Measurements from ENCODE around the gene SPECC1L.
"Not testable (repeated sequence)": the region's sequence is repeated elsewhere in the genome, so short reads cannot be mapped to it uniquely, and the experiment has no call there.

SPECC1L gene

DNA sequence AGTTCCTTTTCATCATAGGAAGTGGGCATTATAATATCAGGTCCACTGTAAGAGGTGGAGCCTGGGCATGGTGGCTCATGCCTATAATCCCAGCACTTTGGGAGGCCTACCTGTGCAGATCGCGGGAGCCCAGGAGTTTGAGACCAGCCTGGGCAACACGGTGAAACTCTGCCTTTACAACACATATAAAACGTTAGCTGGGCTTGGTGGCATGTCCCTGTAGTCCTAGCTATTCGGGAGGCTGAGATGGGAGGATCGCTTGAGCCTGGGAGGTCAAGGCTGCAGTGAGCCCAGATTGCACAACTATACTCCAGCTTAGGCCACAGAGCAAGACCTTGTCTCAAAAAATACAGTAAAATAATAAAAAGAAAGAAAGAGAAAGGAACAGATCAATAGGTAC lies 4.1 kb upstream of the SPECC1L start:
- H3K9me3 ChIP-seq (ENCODE audit: insufficient read depth, low read depth, low read length); H3K4me3 ChIP-seq (ENCODE audit: low read length, poor library complexity, severe bottlenecking); H3K4me2 ChIP-seq (ENCODE audit: low read depth, low read length, poor library complexity, severe bottlenecking); H3K36me3 ChIP-seq (ENCODE audit: insufficient read depth, low read length); H3K9ac ChIP-seq (ENCODE audit: low read depth, low read length, poor library complexity, severe bottlenecking); H3K9me2 ChIP-seq (replicated peaks; ENCODE audit: low read depth, low read length); H3K79me2 ChIP-seq (ENCODE audit: insufficient read depth, low read length); H3K27me3 ChIP-seq (ENCODE audit: insufficient read depth, low read length, poor library complexity, severe bottlenecking); H4K20me1 ChIP-seq (ENCODE audit: insufficient read depth, low read length, poor library complexity, severe bottlenecking); H2AFZ ChIP-seq (ENCODE audit: low read length); H3F3A ChIP-seq (ENCODE audit: low read depth): not testable (repeated sequence)
- peaks cover 12% of the 10 kb centered on the region for H3K4me1 ChIP-seq (ENCODE audit: insufficient read depth, low read length, poor library complexity, severe bottlenecking)

- H3K36me3 ChIP-seq (ENCODE audit: insufficient read depth, low read length), result no peaks in the 10 kb centered on the region
- no peaks in the 10 kb centered on the region for H3K9me2 ChIP-seq (replicated peaks; ENCODE audit: low read depth, low read length)
- no peak for TF ChIP-seq EZH2phosphoT487 (IDR thresholded peaks at IDR 0.05; ENCODE audit: borderline replicate concordance)
- TF ChIP-seq, protein P1, sequence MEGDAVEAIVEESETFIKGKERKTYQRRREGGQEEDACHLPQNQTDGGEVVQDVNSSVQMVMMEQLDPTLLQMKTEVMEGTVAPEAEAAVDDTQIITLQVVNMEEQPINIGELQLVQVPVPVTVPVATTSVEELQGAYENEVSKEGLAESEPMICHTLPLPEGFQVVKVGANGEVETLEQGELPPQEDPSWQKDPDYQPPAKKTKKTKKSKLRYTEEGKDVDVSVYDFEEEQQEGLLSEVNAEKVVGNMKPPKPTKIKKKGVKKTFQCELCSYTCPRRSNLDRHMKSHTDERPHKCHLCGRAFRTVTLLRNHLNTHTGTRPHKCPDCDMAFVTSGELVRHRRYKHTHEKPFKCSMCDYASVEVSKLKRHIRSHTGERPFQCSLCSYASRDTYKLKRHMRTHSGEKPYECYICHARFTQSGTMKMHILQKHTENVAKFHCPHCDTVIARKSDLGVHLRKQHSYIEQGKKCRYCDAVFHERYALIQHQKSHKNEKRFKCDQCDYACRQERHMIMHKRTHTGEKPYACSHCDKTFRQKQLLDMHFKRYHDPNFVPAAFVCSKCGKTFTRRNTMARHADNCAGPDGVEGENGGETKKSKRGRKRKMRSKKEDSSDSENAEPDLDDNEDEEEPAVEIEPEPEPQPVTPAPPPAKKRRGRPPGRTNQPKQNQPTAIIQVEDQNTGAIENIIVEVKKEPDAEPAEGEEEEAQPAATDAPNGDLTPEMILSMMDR (conservative IDR thresholded peaks at IDR 0.05; ENCODE audit: low read length), result no peak
- peaks cover 27% of the 10 kb centered on the region for H3K4me1 ChIP-seq (ENCODE audit: insufficient read depth, low read length, poor library complexity, severe bottlenecking)
- H3K4me2 ChIP-seq (ENCODE audit: low read depth, low read length, poor library complexity, severe bottlenecking), result peak overlapping the region; percentile 78
- H2AFZ ChIP-seq (ENCODE audit: low read length), result peak overlapping the region; percentile 91
- no peaks in the 10 kb centered on the region for H3F3A ChIP-seq (ENCODE audit: low read depth)
- no peaks in the 10 kb centered on the region for H3K9me3 ChIP-seq (ENCODE audit: insufficient read depth, low read depth, low read length)
- no peaks in the 10 kb centered on the region for H3K27me3 ChIP-seq (ENCODE audit: insufficient read depth, low read length, poor library complexity, severe bottlenecking)
- H3K79me2 ChIP-seq (ENCODE audit: insufficient read depth, low read length), result peaks cover 53% of the 10 kb centered on the region
- peak overlapping the region; percentile 81 for H3K4me3 ChIP-seq (ENCODE audit: low read length, poor library complexity, severe bottlenecking)
- H3K9ac ChIP-seq (ENCODE audit: low read depth, low read length, poor library complexity, severe bottlenecking), result peak overlapping the region; percentile 95
- H4K20me1 ChIP-seq (ENCODE audit: insufficient read depth, low read length, poor library complexity, severe bottlenecking), result peaks cover 35% of the 10 kb centered on the region
These were observed 789 bp downstream of the SPECC1L start for GRCh38 chr22:24271386-24271854.

GRCh38 chr22:24273031-24273430 lies 2.4 kb downstream of the SPECC1L start:
- H3K9me3 ChIP-seq (ENCODE audit: insufficient read depth, low read depth, low read length); H2AFZ ChIP-seq (ENCODE audit: low read length); H3K9me2 ChIP-seq (replicated peaks; ENCODE audit: low read depth, low read length); H3K36me3 ChIP-seq (ENCODE audit: insufficient read depth, low read length); H3F3A ChIP-seq (ENCODE audit: low read depth); H3K27me3 ChIP-seq (ENCODE audit: insufficient read depth, low read length, poor library complexity, severe bottlenecking): not testable (repeated sequence)
- Histone ChIP-seq H3K4me2 (ENCODE audit: low read depth, low read length, poor library complexity, severe bottlenecking) (peak overlapping the region; percentile 78), H3K4me1 (ENCODE audit: insufficient read depth, low read length, poor library complexity, severe bottlenecking) (peaks cover 27% of the 10 kb centered on the region), H3K79me2 (ENCODE audit: insufficient read depth, low read length) (peaks cover 64% of the 10 kb centered on the region), H4K20me1 (ENCODE audit: insufficient read depth, low read length, poor library complexity, severe bottlenecking) (peaks cover 35% of the 10 kb centered on the region), H3K9ac (ENCODE audit: low read depth, low read length, poor library complexity, severe bottlenecking) (peak overlapping the region; percentile 95), H3K4me3 (ENCODE audit: low read length, poor library complexity, severe bottlenecking) (peak overlapping the region; percentile 81)

DNA sequence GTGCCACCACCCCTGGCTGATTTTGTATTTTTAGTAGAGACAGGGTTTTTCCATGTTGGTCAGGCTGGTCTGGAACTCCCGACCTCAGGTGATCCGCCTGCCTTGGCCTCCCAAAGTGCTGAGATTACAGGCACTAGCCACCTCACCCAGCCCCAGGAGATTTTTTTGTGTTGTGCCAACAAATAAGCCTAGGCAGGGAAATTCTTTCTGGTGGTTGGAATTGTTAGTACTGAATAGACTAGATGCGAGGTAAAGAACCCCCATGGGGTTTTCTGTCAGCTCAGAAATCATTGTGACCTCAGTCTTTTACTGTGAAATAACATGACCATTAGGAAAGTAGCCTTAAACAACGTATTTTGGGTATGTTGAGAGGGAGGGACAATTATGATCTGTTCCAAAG lies 3.3 kb downstream of the SPECC1L start:
- H3K36me3 ChIP-seq (ENCODE audit: insufficient read depth, low read length); H2AFZ ChIP-seq (ENCODE audit: low read length); H3K9me3 ChIP-seq (ENCODE audit: insufficient read depth, low read depth, low read length); H3K9me2 ChIP-seq (replicated peaks; ENCODE audit: low read depth, low read length); H3K27me3 ChIP-seq (ENCODE audit: insufficient read depth, low read length, poor library complexity, severe bottlenecking); H3F3A ChIP-seq (ENCODE audit: low read depth): not testable (repeated sequence)
- Histone ChIP-seq H3K79me2 (ENCODE audit: insufficient read depth, low read length) (peaks cover 70% of the 10 kb centered on the region), H3K4me3 (ENCODE audit: low read length, poor library complexity, severe bottlenecking) (peak overlapping the region; percentile 81), H3K4me2 (ENCODE audit: low read depth, low read length, poor library complexity, severe bottlenecking) (peak overlapping the region; percentile 78), H3K9ac (ENCODE audit: low read depth, low read length, poor library complexity, severe bottlenecking) (peak overlapping the region; percentile 95), H4K20me1 (ENCODE audit: insufficient read depth, low read length, poor library complexity, severe bottlenecking) (peaks cover 39% of the 10 kb centered on the region), H3K4me1 (ENCODE audit: insufficient read depth, low read length, poor library complexity, severe bottlenecking) (peaks cover 31% of the 10 kb centered on the region)

All from Loucy (cell line).